HTR-8/SVneo (cell line): Measurements from ENCODE around the gene VEGFA.

Experiments
- DNase-seq: peaks from one replicate; pipeline ENCODE4 v3.0.0; 2011; ENCODE audit warnings: low spot score, mixed read lengths; ENCODE audit not compliant: insufficient read length
- FAIRE-seq: peaks from 2 replicates; lab custom pipeline; 2011; peaks lifted over from hg19 to GRCh38; lab: Jason Lieb, UNC

The VEGFA gene

GRCh38 chr6:43798688-43799444 is 28.9 kb downstream of the VEGFA start:
- DNase-seq (peak; percentile 73), FAIRE-seq (peak; percentile 66)

- no peak for DNase-seq
- no peak for FAIRE-seq
Measured at GRCh38 chr6:43799551-43800297, 29.7 kb downstream of the VEGFA start.

GRCh38 chr6:43800298-43800623 is 30.2 kb downstream of the VEGFA start:
- FAIRE-seq, result no peak
- no peak for DNase-seq

- FAIRE-seq, result no peak
- DNase-seq, result no peak
Measured at GRCh38 chr6:43800746-43801494, 30.9 kb downstream of the VEGFA start.

- FAIRE-seq (no peak), DNase-seq (no peak)
Measured at GRCh38 chr6:43801495-43802181, 31.6 kb downstream of the VEGFA start.

- no peak for FAIRE-seq
- no peak for DNase-seq
Measured at GRCh38 chr6:43803055-43803782, 33.2 kb downstream of the VEGFA start.

- FAIRE-seq (no peak), DNase-seq (no peak)
Measured at GRCh38 chr6:43803783-43804549, 34.0 kb downstream of the VEGFA start.

GRCh38 chr6:43804550-43805223 is 34.7 kb downstream of the VEGFA start:
- DNase-seq (no peak), FAIRE-seq (no peak)

GRCh38 chr6:43805699-43806042 is 35.7 kb downstream of the VEGFA start:
- FAIRE-seq (no peak), DNase-seq (no peak)

- DNase-seq (peak; percentile 54), FAIRE-seq (no peak)
Measured at GRCh38 chr6:43806043-43806757, 36.2 kb downstream of the VEGFA start.

GRCh38 chr6:43806758-43807227 is 36.8 kb downstream of the VEGFA start:
- no peak for FAIRE-seq
- DNase-seq, result no peak

GRCh38 chr6:43807228-43808061 is 37.4 kb downstream of the VEGFA start:
- FAIRE-seq (no peak), DNase-seq (no peak)

- no peak for FAIRE-seq
- no peak for DNase-seq
Measured at GRCh38 chr6:43808412-43808811, 38.4 kb downstream of the VEGFA start.

- DNase-seq, result no peak
- no peak for FAIRE-seq
Measured at GRCh38 chr6:43809417-43810305, 39.6 kb downstream of the VEGFA start.

GRCh38 chr6:43810965-43811732 is 41.1 kb downstream of the VEGFA start:
- DNase-seq, result no peak
- FAIRE-seq, result no peak
